C4-2B (cell line): Measurements from ENCODE around the gene DLX2.

Experiments used
- CTCF ChIP-seq: fragments of 450-650 bp; conservative IDR thresholded peaks from 2 replicates; pipeline ENCODE4 v1.5.1; 2017; ENCODE audit warnings: mild to moderate bottlenecking
- ZFX ChIP-seq: fragments of 450-650 bp; IDR thresholded peaks from 2 replicates; pipeline ENCODE4 v1.6.1; 2017

- TF ChIP-seq CTCF: no peak
- no peak for TF ChIP-seq ZFX
These were observed 32.7 kb upstream of the DLX2 start for GRCh38 chr2:172135446-172135845.
